ENCODE results near the gene LYZL4.
A peak's percentile ranks its signal among the peaks of the same experiment; 100 is the strongest.

LYZL4 gene

DNA sequence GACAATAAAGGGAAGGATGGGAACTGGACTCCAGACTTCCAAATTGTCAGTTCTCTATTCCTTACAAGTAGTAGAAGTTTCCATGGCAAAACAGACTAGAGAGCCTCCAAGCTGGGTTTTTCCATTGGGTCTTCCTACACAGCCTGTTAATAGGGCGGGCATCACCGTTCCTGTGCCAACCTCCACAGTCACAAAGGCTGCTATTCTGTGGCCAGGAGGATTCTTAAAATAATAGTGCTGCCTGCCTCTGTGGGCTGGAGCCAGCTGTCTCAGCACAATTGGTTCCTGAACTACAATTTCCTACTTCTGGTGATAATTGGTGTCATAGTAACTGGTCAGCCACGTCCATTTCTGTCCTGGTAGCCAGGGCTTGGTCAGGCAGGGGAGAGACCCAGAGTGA lies 38.6 kb downstream of the LYZL4 start:
- DNase-seq (ENCODE audit: low read depth, low spot score): no peak

DNA sequence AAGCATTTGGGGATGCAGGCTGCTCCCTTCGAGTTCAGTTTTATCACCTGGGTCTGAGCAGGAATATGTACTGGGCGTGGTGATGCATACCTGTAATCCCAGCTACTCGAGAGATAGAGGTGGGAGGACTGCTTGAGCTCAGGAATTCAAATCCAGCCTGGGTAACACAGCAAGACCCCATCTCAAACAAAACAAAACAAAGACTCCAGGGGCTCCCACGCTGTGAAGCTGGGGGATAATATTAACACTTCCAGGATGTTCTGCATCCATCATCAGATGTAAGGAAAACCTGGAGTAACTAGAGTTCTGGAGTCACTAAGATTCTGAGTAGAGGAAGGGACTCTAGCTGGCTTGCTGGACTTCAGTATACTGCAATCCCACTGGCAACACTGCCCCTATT lies 40.6 kb downstream of the LYZL4 start:
- DNase-seq (ENCODE audit: low read depth, low spot score): peak; percentile 42

GRCh38 chr3:42369304-42369703 lies 41.1 kb downstream of the LYZL4 start:
- no peak for DNase-seq (ENCODE audit: low read depth, low spot score)

DNA sequence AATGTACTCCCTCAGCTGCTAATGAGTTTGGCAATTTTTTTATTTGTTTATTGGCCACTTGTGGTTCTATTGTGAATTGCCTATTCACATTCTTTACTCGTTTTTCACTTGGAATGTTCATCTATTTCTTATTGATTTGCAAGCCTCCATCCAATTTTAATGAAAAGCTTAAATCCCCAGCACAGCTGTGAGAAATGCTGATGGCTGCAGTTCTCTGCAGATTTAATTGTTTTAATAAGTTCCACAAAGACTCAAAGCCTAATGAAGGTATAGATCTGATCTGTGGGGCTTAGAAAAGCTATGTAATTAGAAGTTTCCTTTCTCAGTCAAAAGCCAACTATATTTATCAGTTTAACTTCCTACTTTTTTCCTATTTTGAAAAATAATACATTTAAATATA lies 41.5 kb downstream of the LYZL4 start:
- DNase-seq (ENCODE audit: low read depth, low spot score): no peak

GRCh38 chr3:42367903-42368302 lies 42.5 kb downstream of the LYZL4 start:
- no peak for DNase-seq (ENCODE audit: low read depth, low spot score)

DNA sequence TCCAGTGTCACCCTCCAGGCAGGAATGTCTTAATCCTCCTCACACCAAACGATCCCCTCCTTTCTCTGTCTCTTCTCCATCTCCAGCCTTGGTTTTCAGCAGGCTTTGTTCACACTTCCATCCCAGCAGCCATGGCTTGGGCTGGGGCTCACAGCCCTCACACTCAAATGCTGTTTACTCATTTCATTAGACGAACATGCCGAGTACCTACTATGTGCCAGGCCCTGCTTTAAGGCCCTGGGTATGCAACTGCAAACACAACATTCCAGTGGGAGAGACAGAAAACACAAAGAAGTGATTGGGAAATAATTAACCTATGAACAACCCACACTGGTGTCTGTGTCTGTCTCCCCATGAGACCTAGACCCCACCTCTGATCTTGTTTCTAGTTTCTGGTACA lies 43.9 kb downstream of the LYZL4 start:
- no peak for DNase-seq (ENCODE audit: low read depth, low spot score)

DNA sequence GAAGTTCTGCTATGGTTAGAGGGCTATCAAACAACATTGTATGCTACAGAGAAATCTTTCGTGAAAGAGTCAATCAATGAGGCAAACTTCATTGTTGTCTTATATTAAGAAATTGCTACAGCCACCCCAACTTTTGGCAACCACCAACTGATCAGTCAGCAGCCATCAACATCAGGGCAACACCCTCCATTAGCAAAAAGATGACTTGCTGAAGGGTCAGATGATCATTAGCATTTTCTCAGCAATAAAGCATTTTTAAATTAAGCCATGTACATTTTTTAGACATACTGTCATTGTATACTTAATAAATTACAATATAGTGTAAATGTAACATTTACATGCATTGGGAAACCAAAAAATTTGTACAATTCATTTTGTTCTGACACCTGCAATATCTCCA lies 53.1 kb downstream of the LYZL4 start:
- no peak for DNase-seq (ENCODE audit: low read depth, low spot score)

DNA sequence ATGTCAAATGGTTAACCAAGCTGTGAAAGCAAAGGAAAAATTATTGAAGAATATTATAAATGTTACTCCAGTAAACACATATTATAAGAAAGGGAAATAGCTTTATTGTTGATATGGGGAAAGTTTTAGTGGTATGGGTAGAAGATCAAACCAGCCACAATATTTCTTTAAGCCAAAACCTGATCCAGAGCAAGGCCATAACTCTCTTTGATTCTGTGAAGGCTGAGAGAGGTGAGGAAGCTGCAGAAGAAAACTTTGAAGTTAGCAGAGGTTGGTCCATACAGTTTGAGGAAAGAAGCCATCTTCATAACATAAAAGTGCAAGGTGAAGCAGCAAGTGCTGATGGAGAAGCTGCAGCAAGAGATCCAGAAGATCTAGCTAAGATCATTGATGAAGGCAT lies 54.8 kb downstream of the LYZL4 start:
- no peak for DNase-seq (ENCODE audit: low read depth, low spot score)

DNA sequence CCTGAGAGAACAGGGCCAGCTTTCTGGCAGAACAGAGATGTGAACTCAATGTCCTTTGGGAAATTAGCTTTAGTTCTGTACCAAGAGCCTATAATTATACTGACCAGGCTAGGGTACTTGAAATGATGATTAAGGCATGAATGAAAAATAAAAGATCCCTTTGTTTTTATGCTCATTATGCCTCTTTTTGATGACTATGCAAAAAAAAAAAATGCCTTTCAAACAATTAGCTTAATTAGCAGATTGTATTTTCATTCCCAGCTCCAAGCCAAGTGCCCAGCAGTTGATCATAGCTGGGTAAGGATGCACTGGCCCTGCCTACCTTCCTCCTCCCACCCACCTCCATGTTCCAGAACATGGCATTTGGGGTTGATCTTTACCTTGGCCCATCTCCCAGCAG lies 56.8 kb downstream of the LYZL4 start:
- DNase-seq (ENCODE audit: low read depth, low spot score): no peak

- DNase-seq (ENCODE audit: low read depth, low spot score): no peak
These were observed 59.2 kb downstream of the LYZL4 start for GRCh38 chr3:42351207-42351606.

DNA sequence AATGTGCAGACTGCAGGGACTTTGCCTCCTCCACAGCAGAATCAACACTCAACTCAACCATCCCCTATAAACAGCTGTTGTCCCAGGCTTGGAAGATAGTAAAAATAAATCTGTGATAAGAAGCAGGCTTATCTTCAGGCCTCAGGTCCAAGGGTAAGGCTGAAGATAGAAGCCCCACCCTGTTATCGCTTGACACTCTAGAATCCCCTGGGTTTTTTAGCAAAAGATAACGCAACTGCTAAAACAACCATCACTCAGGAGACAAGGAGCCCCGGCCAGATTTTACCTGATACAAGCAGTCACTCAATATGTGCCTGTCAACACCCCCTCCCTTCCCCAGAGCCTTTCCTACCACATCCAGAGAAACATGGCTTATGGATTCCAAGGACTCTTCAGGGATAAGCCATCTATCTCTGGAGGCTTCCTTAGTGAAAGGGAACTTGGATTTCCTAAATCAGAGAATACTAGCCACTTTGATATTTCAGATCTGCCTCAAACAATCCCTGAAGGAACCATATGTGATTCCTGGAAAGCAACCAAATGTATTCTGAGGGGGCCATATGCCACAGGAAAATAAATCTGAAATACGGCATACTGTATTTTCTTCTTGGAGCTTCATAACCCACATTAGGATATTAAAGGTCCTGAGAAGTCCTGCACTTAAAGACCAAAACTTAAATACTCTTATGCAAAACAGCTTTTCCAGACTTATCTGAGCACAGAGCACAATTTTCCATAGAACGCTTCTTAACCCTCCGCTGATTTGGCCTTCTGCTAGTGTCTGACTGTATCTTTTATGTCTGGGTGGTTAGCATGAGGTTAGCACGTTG lies 60.4 kb downstream of the LYZL4 start:
- DNase-seq (ENCODE audit: low read depth, low spot score): no peak

GRCh38 chr3:42347928-42348327 lies 62.5 kb downstream of the LYZL4 start:
- DNase-seq (ENCODE audit: low read depth, low spot score): no peak

Data from iPS DF 19.7 (cell line).